Lung (tissue), 12 donors: ENCODE measurements around the gene CHCHD1. TPM values are rescaled to one million over a fixed set of nuclear protein-coding genes. Genes with fewer than 3 reads are reported as not detected.

Experiments used
- ATAC-seq: fragments of 200-7000 bp; cut with Tn5 transposase; one replicate; pipeline ENCODE4 v1.9.1; 2020; ENCODE audit warnings: moderate number of reproducible peaks; ENCODE audit not compliant: insufficient read depth, low FRiP score
- DNase-seq, 3 donors: peaks; one replicate each; pipeline ENCODE4 v3.0.0-alpha.2; 2013 to 2017
- H3K27ac ChIP-seq, 2 donors: one replicate each; pipeline ENCODE4 v1.5.1; 2013; ENCODE audit warnings: mild to moderate bottlenecking in 2 of 2, moderate library complexity in 2 of 2, control low read depth in 1 of 2, inconsistent platforms in 1 of 2, low read depth in 1 of 2, low read length in 1 of 2
- H3K27me3 ChIP-seq, 3 donors: one replicate each; pipeline ENCODE4 v1.5.1; 2013; ENCODE audit warnings: low read length in 2 of 3; ENCODE audit not compliant: control insufficient read depth in 3 of 3, insufficient read depth in 3 of 3
- H3K36me3 ChIP-seq, 4 donors: one replicate each; pipeline ENCODE4 v1.5.1; 2013; ENCODE audit warnings: low read length in 4 of 4, mild to moderate bottlenecking in 1 of 4, moderate library complexity in 1 of 4; ENCODE audit not compliant: control insufficient read depth in 4 of 4, insufficient read depth in 4 of 4
- H3K4me1 ChIP-seq, 5 donors: one replicate each; pipeline ENCODE4 v1.5.1; 2013; ENCODE audit warnings: low read length in 5 of 5, mild to moderate bottlenecking in 2 of 5, moderate library complexity in 1 of 5; ENCODE audit not compliant: control insufficient read depth in 5 of 5, insufficient read depth in 5 of 5
- H3K4me3 ChIP-seq: one replicate; pipeline ENCODE4 v1.5.1; 2013; ENCODE audit warnings: mild to moderate bottlenecking, control low read depth, moderate library complexity
- H3K9ac ChIP-seq, 2 donors: one replicate each; pipeline ENCODE4 v1.5.1; 2013; ENCODE audit warnings: low read length in 2 of 2, control low read depth in 1 of 2; ENCODE audit not compliant: insufficient read depth in 1 of 2
- H3K9me3 ChIP-seq, 4 donors: one replicate each; pipeline ENCODE4 v1.5.1; 2013; ENCODE audit warnings: low read length in 3 of 4, mild to moderate bottlenecking in 1 of 4, moderate library complexity in 1 of 4; ENCODE audit not compliant: control insufficient read depth in 4 of 4, insufficient read depth in 3 of 4
- WGBS, 2 donors: extraction: QIAGEN DNeasy Blood & Tissue Kit; methylation state at CpG; one replicate each; pipeline ENCODE4 v1.1.7; 2013; 5-methylcytosine and 5-hydroxymethylcytosine counted together
- polyA plus RNA-seq, 2 donors: library from polyadenylated mRNA; stranded (reverse); fragments of 200-250 nt; gene quantifications; one replicate each; pipeline ENCODE4 v1.2.1, GENCODE V29; 2013
- total RNA-seq, 2 donors: library from RNA; depleted of rRNA in 1 of 2; stranded (reverse); fragments of >200 nt in 1 of 2; gene quantifications; one replicate each; pipeline ENCODE4 v1.2.1, GENCODE V29; 2014 to 2021
- TF ChIP-seq, protein P1 (sequence below): IDR thresholded peaks from 2 replicates; pipeline ENCODE4 v1.5.1; 2012; ENCODE audit warnings: mild to moderate bottlenecking; ENCODE audit errors: control extremely low read depth, extremely low read depth
- donor health status: control.
- donor health status: control.
- donor health status: Bipolar disorder and iron deficiency.
- donor health status: healthy.
- donor health status: DM: yes; HTN: yes; CAD: no.

CHCHD1 gene
- total and polyA plus RNA-seq, 4 donors, result 18.7 to 88.3 (median 37.9) TPM

DNA sequence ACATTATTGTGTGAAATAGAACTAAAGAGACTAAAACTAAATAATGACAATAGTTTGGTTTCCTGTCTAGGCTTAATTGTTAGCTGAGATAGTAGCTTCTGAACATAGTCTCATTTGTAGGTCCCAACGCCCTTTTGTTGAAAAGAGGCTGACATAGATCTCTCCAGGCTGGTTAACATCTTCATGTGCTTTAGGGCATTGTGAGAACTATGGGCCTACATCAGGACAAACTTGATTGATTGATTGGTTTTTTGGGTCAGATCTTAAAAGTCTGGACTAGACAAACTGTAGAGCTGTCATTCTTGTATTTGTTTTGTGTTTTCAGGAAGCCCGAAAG is 869 bp downstream of the CHCHD1 start:
- Histone ChIP-seq H3K27me3 (no peaks in the 10 kb centered on the region), H3K4me1 (peaks cover 3 to 35% (median 12%) of the 10 kb centered on the region in 5 donors), H3K9ac (peak overlapping the region in 1 of 2 donors; percentile 97), H3K4me3 (no peak overlapping the region), H3K27ac (no peak overlapping the region), H3K9me3 (no peaks in the 10 kb centered on the region), H3K36me3 (peaks cover 0 to 17% (median 4%) of the 10 kb centered on the region in 4 donors)
- WGBS, 2 donors, result 48 to 55% methylated on average over 2 of the region's 2 CpGs
- DNase-seq, result no peak
- TF ChIP-seq, protein P1, sequence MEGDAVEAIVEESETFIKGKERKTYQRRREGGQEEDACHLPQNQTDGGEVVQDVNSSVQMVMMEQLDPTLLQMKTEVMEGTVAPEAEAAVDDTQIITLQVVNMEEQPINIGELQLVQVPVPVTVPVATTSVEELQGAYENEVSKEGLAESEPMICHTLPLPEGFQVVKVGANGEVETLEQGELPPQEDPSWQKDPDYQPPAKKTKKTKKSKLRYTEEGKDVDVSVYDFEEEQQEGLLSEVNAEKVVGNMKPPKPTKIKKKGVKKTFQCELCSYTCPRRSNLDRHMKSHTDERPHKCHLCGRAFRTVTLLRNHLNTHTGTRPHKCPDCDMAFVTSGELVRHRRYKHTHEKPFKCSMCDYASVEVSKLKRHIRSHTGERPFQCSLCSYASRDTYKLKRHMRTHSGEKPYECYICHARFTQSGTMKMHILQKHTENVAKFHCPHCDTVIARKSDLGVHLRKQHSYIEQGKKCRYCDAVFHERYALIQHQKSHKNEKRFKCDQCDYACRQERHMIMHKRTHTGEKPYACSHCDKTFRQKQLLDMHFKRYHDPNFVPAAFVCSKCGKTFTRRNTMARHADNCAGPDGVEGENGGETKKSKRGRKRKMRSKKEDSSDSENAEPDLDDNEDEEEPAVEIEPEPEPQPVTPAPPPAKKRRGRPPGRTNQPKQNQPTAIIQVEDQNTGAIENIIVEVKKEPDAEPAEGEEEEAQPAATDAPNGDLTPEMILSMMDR, result no peak
- ATAC-seq, result no peak

DNA sequence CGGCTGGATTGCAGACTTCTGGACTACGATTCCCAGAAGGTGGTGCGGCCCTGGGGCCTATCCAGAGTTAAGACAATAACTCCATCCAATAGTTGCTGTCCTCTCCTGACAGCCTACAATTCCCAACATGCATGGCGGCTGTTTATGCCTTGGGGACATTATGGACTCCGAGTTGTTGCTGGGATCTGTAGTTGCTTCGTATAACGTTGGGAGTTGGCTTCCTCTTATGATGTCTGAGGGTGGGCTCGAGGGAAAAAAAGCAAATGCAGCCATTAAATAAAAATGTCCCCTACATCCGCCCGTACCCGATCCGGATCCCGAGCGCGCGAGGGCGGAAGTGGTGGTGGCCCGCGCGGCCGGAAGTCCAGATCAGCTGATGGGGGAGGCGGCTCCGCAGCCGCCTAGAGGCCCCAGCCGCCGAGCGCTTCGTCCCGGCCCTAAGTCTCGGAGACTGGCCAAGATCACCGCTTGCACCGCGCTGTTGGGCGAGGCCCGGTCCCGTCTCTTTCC is 3.4 kb downstream of the CHCHD1 start, which contains the start of gene ZSWIM8:
Gene ZSWIM8, plus strand, starts transcription at position 396 of the 510 bp plus-strand sequence. CDS start 273 bp downstream, outside the sequence.
- ATAC-seq, result peak; percentile 86
- no peaks in the 10 kb centered on the region for H3K27me3 ChIP-seq

DNA sequence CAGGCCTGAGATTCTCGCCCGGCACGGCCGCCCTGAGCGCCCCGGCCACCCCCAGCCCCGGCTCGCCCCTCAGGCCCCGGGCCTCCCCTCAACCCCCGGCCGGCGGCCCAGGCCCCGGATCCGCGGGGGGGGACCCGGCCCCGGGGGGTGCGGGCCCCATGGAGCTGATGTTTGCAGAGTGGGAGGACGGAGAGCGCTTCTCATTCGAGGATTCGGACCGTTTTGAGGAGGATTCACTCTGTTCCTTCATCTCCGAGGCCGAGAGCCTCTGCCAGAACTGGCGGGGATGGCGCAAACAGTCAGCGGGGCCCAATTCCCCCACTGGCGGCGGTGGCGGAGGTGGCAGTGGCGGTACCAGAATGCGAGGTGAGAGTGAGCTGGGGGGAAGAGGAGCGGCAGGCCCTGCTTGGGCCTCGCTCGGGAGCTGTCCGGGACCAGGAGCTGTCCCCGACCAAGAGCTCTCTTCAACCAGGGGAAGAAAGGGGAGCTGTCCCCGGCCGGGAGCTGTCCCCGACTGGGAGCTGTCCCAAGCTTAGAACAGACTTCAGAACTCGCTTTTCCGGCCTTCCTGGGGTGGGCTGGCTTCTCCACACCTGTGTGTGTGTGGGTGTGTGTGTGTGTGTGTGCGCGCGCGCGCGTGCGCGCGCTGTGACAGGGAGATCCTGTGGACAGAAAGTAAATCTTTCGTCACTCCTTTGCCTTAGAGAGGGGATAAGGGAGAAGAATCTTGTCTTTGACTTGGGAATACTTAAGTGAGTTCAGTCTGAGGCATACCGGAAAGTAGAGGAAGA is 4.1 kb downstream of the CHCHD1 start:
- peak; percentile 33 to 52 (median 48) for DNase-seq
- peak; percentile 22 for ATAC-seq
- Histone ChIP-seq H3K27me3 (no peaks in the 10 kb centered on the region), H3K4me1 (peaks cover under 1 to 29% (median 14%) of the 10 kb centered on the region in 5 donors), H3K9me3 (no peaks in the 10 kb centered on the region), H3K9ac (peak overlapping the region; percentile 63 to 76), H3K4me3 (peak overlapping the region; percentile 80), H3K27ac (peak overlapping the region; percentile 74 to 89), H3K36me3 (peaks cover 2 to 20% (median 16%) of the 10 kb centered on the region in 4 donors)
- 0 to 1% methylated on average over 53 to 54 of the region's 54 CpGs for WGBS, 2 donors
- TF ChIP-seq, protein P1, result no peak

More for the DNA sequence above, 3.4 kb downstream of the CHCHD1 start, which contains the start of gene ZSWIM8:
- peak; percentile 93 to 99 (median 99) for DNase-seq
- Histone ChIP-seq H3K4me3 (peak within 1 kb of the TSS; percentile 80), H3K9ac (peak within 1 kb of the TSS; percentile 63 to 76), H3K27ac (peak within 1 kb of the TSS; percentile 74 to 89), H3K36me3 (peaks cover 0 to 19% (median 15%) of the 10 kb centered on the region in 4 donors), H3K9me3 (no peaks in the 10 kb centered on the region), H3K4me1 (peaks cover 3 to 35% (median 16%) of the 10 kb centered on the region in 5 donors)
- TF ChIP-seq, protein P1, result no peak
- WGBS, 2 donors, result 0% methylated on average over 29 to 36 of the region's 36 CpGs
